GM12878 (cell line): Measurements from ENCODE around the gene MRTFB. TPM values are rescaled to one million over a fixed set of nuclear protein-coding genes. Genes with fewer than 3 reads are reported as not detected.

Experiments used
- BHLHE40 ChIP-seq, 2 experiments: fragments of 450-650 bp in 1 of 2; IDR thresholded peaks; 2 replicates each; pipeline ENCODE4 v1.6.1; 2011 to 2017; ENCODE audit warnings: low read depth in 2 of 2, borderline replicate concordance in 1 of 2, improper control_type of control experiment in 1 of 2, low read length in 1 of 2, mild to moderate bottlenecking in 1 of 2
- BRCA1 ChIP-seq: IDR thresholded peaks from 2 replicates; pipeline ENCODE4 v1.6.1; 2011; ENCODE audit warnings: low read depth, low read length, improper control_type of control experiment
- MEF2B ChIP-seq: fragments of 450-650 bp; IDR thresholded peaks from 2 replicates; pipeline ENCODE4 v1.6.1; 2018; ENCODE audit warnings: mild to moderate bottlenecking, moderate library complexity; ENCODE audit not compliant: partially characterized antibody, poor library complexity, severe bottlenecking
- MTA2 ChIP-seq: fragments of 450-650 bp; IDR thresholded peaks from 2 replicates; pipeline ENCODE4 v1.6.1; 2016; ENCODE audit warnings: low read depth, mild to moderate bottlenecking, moderate library complexity
- NBN ChIP-seq: fragments of 450-650 bp; IDR thresholded peaks from 2 replicates; pipeline ENCODE4 v1.6.1; 2016
- NR2F1 ChIP-seq: fragments of 450-650 bp; conservative IDR thresholded peaks from 2 replicates; pipeline ENCODE4 v1.6.1; 2017; ENCODE audit warnings: mild to moderate bottlenecking
- SREBF1 ChIP-seq: IDR thresholded peaks from 2 replicates; pipeline ENCODE4 v1.6.1; 2012; ENCODE audit warnings: mild to moderate bottlenecking, low read length
- polyA plus RNA-seq, 11 experiments: library from polyadenylated mRNA; depleted of rRNA in 4 of 11; unstranded in 6 of 11; stranded (reverse) in 5 of 11; fragments of >200 nt; fragmentation: Nextera tagmentation in 4 of 11; fragmentation: Illumina TruSeq in 1 of 11; extraction: Ambion mirVana in 4 of 11; extraction: Trizol in 1 of 11; gene quantifications; 1 replicate in 1 of 11; 2 replicates in 10 of 11; pipeline versions ENCODE4 v1.2.1 to v1.2.3, GENCODE V29; 2011 to 2016; ENCODE audit warnings: inconsistent platforms in 2 of 11, missing spikeins in 2 of 11, low read depth in 1 of 11
- total RNA-seq, 4 experiments: library from RNA; depleted of rRNA in 3 of 4; stranded (reverse); fragments of >200 nt in 3 of 4; fragmentation: Illumina TruSeq in 1 of 4; extraction: Trizol in 1 of 4; gene quantifications; 2 replicates each; pipeline versions ENCODE4 v1.2.1 to v1.2.3, GENCODE V29; 2013 to 2021
- TF ChIP-seq, protein P1 (sequence below): fragments of 450-650 bp; IDR thresholded peaks from 2 replicates; pipeline ENCODE4 v1.6.1; 2016; ENCODE audit warnings: mild to moderate bottlenecking, moderate library complexity, borderline replicate concordance
- TF ChIP-seq, protein P2 (sequence below): fragments of 450-650 bp; IDR thresholded peaks from 2 replicates; pipeline ENCODE4 v1.6.1; 2017; ENCODE audit warnings: antibody characterized with exemption, mild to moderate bottlenecking, moderate library complexity
- TF ChIP-seq, protein P3 (sequence below): fragments of 450-650 bp; IDR thresholded peaks from 2 replicates; pipeline ENCODE4 v1.6.1; 2017; ENCODE audit warnings: low read depth, mild to moderate bottlenecking, moderate library complexity
- TF ChIP-seq, protein P4 (sequence below), 3 experiments: IDR thresholded peaks in 2 of 3; conservative IDR thresholded peaks in 1 of 3; 2 replicates each; pipeline ENCODE4 v1.5.1; 2011; ENCODE audit warnings: low read depth in 3 of 3, low read length in 3 of 3, mild to moderate bottlenecking in 3 of 3, control low read depth in 2 of 3, moderate library complexity in 2 of 3, inconsistent platforms in 1 of 3, mixed read lengths in 1 of 3; ENCODE audit not compliant: control insufficient read depth in 2 of 3, insufficient read depth in 1 of 3; ENCODE audit errors: extremely low read depth in 1 of 3
- TF ChIP-seq, protein P5 (sequence below): fragments of 450-650 bp; conservative IDR thresholded peaks from 2 replicates; pipeline ENCODE4 v1.6.1; 2017; ENCODE audit warnings: mild to moderate bottlenecking, moderate library complexity

Gene MRTFB
- total and polyA plus RNA-seq, 10 of the 15 experiments (the other 5 are each of a cell fraction or from before 2014, with no cell fraction given): 2.1 to 14.3 (median 8.0) TPM

DNA sequence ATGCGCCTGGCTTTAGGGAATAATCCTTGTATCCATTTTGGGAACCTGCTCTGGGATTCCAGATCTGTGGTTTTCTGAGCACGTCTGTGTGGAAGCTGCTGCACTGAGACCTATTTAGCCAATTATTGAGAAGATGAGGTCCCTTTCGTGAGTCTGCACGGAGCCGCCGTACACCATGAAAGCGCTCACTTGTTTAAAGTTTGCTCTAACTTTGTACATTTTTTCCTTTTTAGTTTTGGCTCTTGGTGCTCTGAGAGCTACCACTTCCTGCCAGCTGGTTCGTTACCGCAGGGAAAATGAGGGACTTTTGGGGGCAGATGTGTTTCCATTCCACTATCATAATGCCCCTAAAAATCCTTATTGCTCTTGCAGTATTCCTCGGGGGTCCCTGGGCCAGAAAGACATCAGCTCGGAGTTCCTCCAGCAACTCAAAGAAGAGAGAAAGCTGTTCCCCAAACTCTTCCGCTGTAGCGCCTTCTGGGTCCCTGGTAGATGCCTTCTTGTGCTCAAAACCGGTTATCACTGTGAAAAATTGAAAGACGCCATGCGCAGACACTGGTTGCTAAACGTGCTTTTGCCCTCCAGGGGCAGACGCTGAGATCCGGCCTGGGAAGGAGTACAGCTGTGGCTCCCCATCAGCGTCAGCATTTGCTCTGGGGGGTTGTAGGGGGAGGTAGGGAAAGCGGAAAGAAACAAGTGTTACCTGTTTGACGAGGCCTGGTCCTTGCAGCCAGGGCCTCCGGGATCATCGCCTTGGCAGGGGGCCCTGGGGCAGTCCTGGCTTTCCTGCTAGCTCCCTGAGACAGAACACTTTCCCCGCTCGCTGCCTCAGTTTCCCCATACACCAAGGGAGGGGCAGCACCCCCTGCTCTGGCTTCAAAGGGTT lies 238.1 kb downstream of the MRTFB start (continued):
- peak; percentile 73 for TF ChIP-seq MEF2B
- TF ChIP-seq, protein P1, sequence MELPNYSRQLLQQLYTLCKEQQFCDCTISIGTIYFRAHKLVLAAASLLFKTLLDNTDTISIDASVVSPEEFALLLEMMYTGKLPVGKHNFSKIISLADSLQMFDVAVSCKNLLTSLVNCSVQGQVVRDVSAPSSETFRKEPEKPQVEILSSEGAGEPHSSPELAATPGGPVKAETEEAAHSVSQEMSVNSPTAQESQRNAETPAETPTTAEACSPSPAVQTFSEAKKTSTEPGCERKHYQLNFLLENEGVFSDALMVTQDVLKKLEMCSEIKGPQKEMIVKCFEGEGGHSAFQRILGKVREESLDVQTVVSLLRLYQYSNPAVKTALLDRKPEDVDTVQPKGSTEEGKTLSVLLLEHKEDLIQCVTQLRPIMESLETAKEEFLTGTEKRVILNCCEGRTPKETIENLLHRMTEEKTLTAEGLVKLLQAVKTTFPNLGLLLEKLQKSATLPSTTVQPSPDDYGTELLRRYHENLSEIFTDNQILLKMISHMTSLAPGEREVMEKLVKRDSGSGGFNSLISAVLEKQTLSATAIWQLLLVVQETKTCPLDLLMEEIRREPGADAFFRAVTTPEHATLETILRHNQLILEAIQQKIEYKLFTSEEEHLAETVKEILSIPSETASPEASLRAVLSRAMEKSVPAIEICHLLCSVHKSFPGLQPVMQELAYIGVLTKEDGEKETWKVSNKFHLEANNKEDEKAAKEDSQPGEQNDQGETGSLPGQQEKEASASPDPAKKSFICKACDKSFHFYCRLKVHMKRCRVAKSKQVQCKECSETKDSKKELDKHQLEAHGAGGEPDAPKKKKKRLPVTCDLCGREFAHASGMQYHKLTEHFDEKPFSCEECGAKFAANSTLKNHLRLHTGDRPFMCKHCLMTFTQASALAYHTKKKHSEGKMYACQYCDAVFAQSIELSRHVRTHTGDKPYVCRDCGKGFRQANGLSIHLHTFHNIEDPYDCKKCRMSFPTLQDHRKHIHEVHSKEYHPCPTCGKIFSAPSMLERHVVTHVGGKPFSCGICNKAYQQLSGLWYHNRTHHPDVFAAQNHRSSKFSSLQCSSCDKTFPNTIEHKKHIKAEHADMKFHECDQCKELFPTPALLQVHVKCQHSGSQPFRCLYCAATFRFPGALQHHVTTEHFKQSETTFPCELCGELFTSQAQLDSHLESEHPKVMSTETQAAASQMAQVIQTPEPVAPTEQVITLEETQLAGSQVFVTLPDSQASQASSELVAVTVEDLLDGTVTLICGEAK: no peak
- TF ChIP-seq, protein P2, sequence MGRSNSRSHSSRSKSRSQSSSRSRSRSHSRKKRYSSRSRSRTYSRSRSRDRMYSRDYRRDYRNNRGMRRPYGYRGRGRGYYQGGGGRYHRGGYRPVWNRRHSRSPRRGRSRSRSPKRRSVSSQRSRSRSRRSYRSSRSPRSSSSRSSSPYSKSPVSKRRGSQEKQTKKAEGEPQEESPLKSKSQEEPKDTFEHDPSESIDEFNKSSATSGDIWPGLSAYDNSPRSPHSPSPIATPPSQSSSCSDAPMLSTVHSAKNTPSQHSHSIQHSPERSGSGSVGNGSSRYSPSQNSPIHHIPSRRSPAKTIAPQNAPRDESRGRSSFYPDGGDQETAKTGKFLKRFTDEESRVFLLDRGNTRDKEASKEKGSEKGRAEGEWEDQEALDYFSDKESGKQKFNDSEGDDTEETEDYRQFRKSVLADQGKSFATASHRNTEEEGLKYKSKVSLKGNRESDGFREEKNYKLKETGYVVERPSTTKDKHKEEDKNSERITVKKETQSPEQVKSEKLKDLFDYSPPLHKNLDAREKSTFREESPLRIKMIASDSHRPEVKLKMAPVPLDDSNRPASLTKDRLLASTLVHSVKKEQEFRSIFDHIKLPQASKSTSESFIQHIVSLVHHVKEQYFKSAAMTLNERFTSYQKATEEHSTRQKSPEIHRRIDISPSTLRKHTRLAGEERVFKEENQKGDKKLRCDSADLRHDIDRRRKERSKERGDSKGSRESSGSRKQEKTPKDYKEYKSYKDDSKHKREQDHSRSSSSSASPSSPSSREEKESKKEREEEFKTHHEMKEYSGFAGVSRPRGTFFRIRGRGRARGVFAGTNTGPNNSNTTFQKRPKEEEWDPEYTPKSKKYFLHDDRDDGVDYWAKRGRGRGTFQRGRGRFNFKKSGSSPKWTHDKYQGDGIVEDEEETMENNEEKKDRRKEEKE: no peak
- TF ChIP-seq BHLHE40 (IDR thresholded peaks at IDR 0.05; ENCODE audit: borderline replicate concordance in 1 of 2, low read depth in 2 of 2, low read length in 1 of 2): peak; percentile 49 to 54; a peak in 3 of 4 replicates
- TF ChIP-seq, protein P3, sequence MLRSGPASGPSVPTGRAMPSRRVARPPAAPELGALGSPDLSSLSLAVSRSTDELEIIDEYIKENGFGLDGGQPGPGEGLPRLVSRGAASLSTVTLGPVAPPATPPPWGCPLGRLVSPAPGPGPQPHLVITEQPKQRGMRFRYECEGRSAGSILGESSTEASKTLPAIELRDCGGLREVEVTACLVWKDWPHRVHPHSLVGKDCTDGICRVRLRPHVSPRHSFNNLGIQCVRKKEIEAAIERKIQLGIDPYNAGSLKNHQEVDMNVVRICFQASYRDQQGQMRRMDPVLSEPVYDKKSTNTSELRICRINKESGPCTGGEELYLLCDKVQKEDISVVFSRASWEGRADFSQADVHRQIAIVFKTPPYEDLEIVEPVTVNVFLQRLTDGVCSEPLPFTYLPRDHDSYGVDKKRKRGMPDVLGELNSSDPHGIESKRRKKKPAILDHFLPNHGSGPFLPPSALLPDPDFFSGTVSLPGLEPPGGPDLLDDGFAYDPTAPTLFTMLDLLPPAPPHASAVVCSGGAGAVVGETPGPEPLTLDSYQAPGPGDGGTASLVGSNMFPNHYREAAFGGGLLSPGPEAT: peak; percentile 78
- TF ChIP-seq NBN: 0 out of 2 replicates have a peak, but pooled peaks have one; percentile 51
- TF ChIP-seq, protein P4, sequence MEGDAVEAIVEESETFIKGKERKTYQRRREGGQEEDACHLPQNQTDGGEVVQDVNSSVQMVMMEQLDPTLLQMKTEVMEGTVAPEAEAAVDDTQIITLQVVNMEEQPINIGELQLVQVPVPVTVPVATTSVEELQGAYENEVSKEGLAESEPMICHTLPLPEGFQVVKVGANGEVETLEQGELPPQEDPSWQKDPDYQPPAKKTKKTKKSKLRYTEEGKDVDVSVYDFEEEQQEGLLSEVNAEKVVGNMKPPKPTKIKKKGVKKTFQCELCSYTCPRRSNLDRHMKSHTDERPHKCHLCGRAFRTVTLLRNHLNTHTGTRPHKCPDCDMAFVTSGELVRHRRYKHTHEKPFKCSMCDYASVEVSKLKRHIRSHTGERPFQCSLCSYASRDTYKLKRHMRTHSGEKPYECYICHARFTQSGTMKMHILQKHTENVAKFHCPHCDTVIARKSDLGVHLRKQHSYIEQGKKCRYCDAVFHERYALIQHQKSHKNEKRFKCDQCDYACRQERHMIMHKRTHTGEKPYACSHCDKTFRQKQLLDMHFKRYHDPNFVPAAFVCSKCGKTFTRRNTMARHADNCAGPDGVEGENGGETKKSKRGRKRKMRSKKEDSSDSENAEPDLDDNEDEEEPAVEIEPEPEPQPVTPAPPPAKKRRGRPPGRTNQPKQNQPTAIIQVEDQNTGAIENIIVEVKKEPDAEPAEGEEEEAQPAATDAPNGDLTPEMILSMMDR (IDR thresholded peaks at IDR 0.05 in 2 of 3, conservative IDR thresholded peaks at IDR 0.05 in 1 of 3; ENCODE audit: control insufficient read depth in 2 of 3, extremely low read depth in 1 of 3, insufficient read depth in 1 of 3, low read depth in 3 of 3, low read length in 3 of 3): peak; percentile 11 to 45 (median 18); a peak in 3 of 6 replicates
- TF ChIP-seq, protein P5, sequence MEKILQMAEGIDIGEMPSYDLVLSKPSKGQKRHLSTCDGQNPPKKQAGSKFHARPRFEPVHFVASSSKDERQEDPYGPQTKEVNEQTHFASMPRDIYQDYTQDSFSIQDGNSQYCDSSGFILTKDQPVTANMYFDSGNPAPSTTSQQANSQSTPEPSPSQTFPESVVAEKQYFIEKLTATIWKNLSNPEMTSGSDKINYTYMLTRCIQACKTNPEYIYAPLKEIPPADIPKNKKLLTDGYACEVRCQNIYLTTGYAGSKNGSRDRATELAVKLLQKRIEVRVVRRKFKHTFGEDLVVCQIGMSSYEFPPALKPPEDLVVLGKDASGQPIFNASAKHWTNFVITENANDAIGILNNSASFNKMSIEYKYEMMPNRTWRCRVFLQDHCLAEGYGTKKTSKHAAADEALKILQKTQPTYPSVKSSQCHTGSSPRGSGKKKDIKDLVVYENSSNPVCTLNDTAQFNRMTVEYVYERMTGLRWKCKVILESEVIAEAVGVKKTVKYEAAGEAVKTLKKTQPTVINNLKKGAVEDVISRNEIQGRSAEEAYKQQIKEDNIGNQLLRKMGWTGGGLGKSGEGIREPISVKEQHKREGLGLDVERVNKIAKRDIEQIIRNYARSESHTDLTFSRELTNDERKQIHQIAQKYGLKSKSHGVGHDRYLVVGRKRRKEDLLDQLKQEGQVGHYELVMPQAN: no peak; the same call in 1 of the 2 replicates
- 0 out of 2 replicates have a peak, but pooled peaks have one; percentile 19 for TF ChIP-seq MTA2
- TF ChIP-seq NR2F1: peak; percentile 62; the same call in 1 of the 2 replicates
- no peak for TF ChIP-seq SREBF1
- TF ChIP-seq BRCA1: no peak
